HCT116 (cell line): ENCODE measurements around the gene ITPR1.

ENCODE experiments used
- EGR1 ChIP-seq: IDR thresholded peaks from 2 replicates; pipeline ENCODE4 v1.6.1; 2012; ENCODE audit warnings: low read depth
- EZH2 ChIP-seq: fragments of 200-600 bp; sonication (generic); IDR thresholded peaks from 2 replicates; pipeline ENCODE4 v1.6.1; 2017; ENCODE audit warnings: antibody characterized with exemption, mixed run types
- POLR2A ChIP-seq: IDR thresholded peaks from 2 replicates; pipeline ENCODE4 v1.7.0; 2011; ENCODE audit warnings: borderline replicate concordance; ENCODE audit not compliant: insufficient read depth, insufficient read length; ENCODE audit errors: extremely low read depth
- POLR2AphosphoS5 ChIP-seq: IDR thresholded peaks from 2 replicates; pipeline ENCODE4 v1.6.1; 2011; ENCODE audit warnings: mild to moderate bottlenecking, low read depth, low read length, moderate library complexity
- SIN3A ChIP-seq: IDR thresholded peaks from 2 replicates; pipeline ENCODE4 v1.6.1; 2012; ENCODE audit warnings: low read depth
- YY1 ChIP-seq: IDR thresholded peaks from 2 replicates; pipeline ENCODE4 v1.6.1; 2011; ENCODE audit warnings: low read length, low read depth, moderate library complexity, mild to moderate bottlenecking; ENCODE audit not compliant: insufficient replicate concordance; ENCODE audit errors: extremely low read depth
- TF ChIP-seq, protein P1 (sequence below): IDR thresholded peaks from 2 replicates; pipeline ENCODE4 v1.6.1; 2012
- TF ChIP-seq, protein P2 (sequence below), 3 experiments: fragments of 200-600 bp in 1 of 3; sonication (generic) in 1 of 3; IDR thresholded peaks in 2 of 3; conservative IDR thresholded peaks in 1 of 3; 2 replicates each; pipeline ENCODE4 v1.5.1; 2012 to 2017; ENCODE audit warnings: low read depth in 2 of 3, low read length in 2 of 3, antibody characterized with exemption in 1 of 3, borderline replicate concordance in 1 of 3, control low read depth in 1 of 3, mild to moderate bottlenecking in 1 of 3, mixed read lengths in 1 of 3, mixed run types in 1 of 3, moderate library complexity in 1 of 3; ENCODE audit not compliant: insufficient read depth in 1 of 3

DNA sequence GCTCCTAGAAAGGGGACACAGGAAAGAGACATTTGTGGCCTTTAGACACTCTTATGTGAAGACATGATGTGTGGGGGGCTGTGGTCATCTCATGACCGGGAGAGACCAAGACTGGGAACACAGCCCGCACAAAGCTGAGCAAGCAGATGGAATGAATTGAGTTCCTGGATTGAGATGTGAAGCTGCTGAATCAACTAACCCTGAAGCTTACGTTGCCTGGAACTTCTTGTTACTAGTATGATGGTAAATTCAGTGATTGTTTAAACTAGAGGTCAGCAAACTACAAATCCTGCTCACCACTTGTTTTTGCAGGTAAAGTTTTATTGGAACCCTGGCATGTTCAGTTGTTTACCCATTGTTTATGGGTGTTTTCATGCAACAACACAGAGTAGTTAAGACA is 402.7 kb downstream of the ITPR1 start:
- TF ChIP-seq EGR1 (no peak), POLR2AphosphoS5 (no peak), POLR2A (no peak), SIN3A (no peak), EZH2 (no peak), YY1 (no peak)
- TF ChIP-seq, protein P1, sequence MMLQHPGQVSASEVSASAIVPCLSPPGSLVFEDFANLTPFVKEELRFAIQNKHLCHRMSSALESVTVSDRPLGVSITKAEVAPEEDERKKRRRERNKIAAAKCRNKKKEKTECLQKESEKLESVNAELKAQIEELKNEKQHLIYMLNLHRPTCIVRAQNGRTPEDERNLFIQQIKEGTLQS: no peak
- TF ChIP-seq, protein P2, sequence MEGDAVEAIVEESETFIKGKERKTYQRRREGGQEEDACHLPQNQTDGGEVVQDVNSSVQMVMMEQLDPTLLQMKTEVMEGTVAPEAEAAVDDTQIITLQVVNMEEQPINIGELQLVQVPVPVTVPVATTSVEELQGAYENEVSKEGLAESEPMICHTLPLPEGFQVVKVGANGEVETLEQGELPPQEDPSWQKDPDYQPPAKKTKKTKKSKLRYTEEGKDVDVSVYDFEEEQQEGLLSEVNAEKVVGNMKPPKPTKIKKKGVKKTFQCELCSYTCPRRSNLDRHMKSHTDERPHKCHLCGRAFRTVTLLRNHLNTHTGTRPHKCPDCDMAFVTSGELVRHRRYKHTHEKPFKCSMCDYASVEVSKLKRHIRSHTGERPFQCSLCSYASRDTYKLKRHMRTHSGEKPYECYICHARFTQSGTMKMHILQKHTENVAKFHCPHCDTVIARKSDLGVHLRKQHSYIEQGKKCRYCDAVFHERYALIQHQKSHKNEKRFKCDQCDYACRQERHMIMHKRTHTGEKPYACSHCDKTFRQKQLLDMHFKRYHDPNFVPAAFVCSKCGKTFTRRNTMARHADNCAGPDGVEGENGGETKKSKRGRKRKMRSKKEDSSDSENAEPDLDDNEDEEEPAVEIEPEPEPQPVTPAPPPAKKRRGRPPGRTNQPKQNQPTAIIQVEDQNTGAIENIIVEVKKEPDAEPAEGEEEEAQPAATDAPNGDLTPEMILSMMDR (IDR thresholded peaks at IDR 0.05 in 2 of 3, conservative IDR thresholded peaks at IDR 0.05 in 1 of 3; ENCODE audit: borderline replicate concordance in 1 of 3, insufficient read depth in 1 of 3, low read depth in 2 of 3, low read length in 2 of 3): no peak
